Measurements from ENCODE around the gene RHEB. TPM values are rescaled to one million over a fixed set of nuclear protein-coding genes. Genes with fewer than 3 reads are reported as not detected.

The RHEB gene
- total RNA-seq, 1 donor: 77.8 TPM

DNA sequence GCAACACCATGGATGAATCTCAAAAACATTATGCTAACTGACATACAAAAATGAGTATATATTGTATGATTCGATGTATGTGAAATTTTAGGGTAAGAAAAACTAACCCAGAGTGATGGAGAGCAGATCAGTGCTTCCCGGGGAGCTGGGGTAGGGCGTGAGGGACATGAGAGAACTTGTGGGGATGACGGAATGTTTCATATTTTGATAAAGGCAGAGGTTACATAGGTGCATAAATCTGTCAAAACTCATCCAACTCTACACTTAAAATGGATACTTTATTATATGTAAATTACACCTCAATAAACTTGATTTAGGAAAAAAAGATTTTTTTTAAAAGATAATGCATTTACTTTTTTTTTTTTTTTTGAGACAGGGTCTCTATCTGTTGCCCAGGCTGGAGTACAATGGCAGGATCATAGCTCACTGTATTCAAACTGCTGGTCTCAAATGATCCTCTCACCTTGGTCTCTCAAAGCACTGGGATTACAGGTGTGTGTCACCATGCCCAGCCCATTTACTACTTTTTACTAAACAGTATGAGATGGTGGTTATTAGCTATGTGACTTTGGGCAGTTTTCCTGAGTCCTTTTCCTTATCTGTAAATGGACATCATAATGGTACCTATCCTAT is 13.7 kb downstream of the RHEB start:
- H3K36me3 ChIP-seq (ENCODE audit: insufficient read depth, low read length): no peaks in the 10 kb centered on the region
- H3K79me2 ChIP-seq (ENCODE audit: insufficient read depth, low read length): peaks cover 97% of the 10 kb centered on the region
- no peak overlapping the region for H3K4me3 ChIP-seq (ENCODE audit: insufficient read depth, low read length)
- H3K27me3 ChIP-seq (ENCODE audit: insufficient read depth, low read length): no peaks in the 10 kb centered on the region
- H3K27ac ChIP-seq (ENCODE audit: low read depth, low read length): no peak overlapping the region
- no peaks in the 10 kb centered on the region for H3K9me3 ChIP-seq (ENCODE audit: low read depth, low read length)
- H3K4me2 ChIP-seq (ENCODE audit: insufficient read depth, low read length): no peak overlapping the region
- peaks cover 24% of the 10 kb centered on the region for H3K4me1 ChIP-seq (ENCODE audit: insufficient read depth, low read length)
- DNase-seq (ENCODE audit: insufficient read length, low spot score, missing footprints): no peak
- peaks cover 72% of the 10 kb centered on the region for H4K20me1 ChIP-seq (ENCODE audit: insufficient read depth, low read length)
- H2AFZ ChIP-seq (ENCODE audit: low read length): no peak overlapping the region
- TF ChIP-seq, protein P1, sequence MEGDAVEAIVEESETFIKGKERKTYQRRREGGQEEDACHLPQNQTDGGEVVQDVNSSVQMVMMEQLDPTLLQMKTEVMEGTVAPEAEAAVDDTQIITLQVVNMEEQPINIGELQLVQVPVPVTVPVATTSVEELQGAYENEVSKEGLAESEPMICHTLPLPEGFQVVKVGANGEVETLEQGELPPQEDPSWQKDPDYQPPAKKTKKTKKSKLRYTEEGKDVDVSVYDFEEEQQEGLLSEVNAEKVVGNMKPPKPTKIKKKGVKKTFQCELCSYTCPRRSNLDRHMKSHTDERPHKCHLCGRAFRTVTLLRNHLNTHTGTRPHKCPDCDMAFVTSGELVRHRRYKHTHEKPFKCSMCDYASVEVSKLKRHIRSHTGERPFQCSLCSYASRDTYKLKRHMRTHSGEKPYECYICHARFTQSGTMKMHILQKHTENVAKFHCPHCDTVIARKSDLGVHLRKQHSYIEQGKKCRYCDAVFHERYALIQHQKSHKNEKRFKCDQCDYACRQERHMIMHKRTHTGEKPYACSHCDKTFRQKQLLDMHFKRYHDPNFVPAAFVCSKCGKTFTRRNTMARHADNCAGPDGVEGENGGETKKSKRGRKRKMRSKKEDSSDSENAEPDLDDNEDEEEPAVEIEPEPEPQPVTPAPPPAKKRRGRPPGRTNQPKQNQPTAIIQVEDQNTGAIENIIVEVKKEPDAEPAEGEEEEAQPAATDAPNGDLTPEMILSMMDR (IDR thresholded peaks at IDR 0.05; ENCODE audit: extremely low read depth, low read depth, low read length): no peak

DNA sequence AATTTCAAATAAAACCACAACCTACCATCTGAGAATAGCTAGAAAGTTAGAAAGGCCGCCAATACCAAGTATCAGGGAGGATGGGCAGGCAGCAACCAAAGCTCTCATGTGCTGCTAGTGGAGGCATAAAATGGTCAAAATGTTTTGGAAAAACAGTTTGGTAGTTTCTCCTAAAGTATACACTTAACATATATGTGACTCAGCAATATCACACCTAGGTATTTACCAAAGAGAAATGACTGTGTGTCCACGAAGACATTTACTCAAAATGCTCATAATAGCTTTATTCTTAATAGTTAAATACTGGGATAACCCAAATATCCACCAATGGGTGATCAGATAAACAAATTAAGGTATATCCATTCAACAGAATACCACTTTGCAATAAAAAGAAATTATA is 14.3 kb downstream of the RHEB start:
- H3K4me3 ChIP-seq (ENCODE audit: insufficient read depth, low read length): no peak overlapping the region
- peaks cover 97% of the 10 kb centered on the region for H3K79me2 ChIP-seq (ENCODE audit: insufficient read depth, low read length)
- no peak overlapping the region for H2AFZ ChIP-seq (ENCODE audit: low read length)
- no peak overlapping the region for H3K4me2 ChIP-seq (ENCODE audit: insufficient read depth, low read length)
- H3K27ac ChIP-seq (ENCODE audit: low read depth, low read length): no peak overlapping the region
- no peaks in the 10 kb centered on the region for H3K27me3 ChIP-seq (ENCODE audit: insufficient read depth, low read length)
- H4K20me1 ChIP-seq (ENCODE audit: insufficient read depth, low read length): peaks cover 67% of the 10 kb centered on the region
- H3K4me1 ChIP-seq (ENCODE audit: insufficient read depth, low read length): peaks cover 24% of the 10 kb centered on the region
- H3K36me3 ChIP-seq (ENCODE audit: insufficient read depth, low read length): no peaks in the 10 kb centered on the region
- TF ChIP-seq, protein P1 (IDR thresholded peaks at IDR 0.05; ENCODE audit: extremely low read depth, low read depth, low read length): no peak
- H3K9me3 ChIP-seq (ENCODE audit: low read depth, low read length): no peaks in the 10 kb centered on the region
- no peak for DNase-seq (ENCODE audit: insufficient read length, low spot score, missing footprints)

GRCh38 chr7:151504715-151505326 is 14.9 kb downstream of the RHEB start:
- H3K79me2 ChIP-seq (ENCODE audit: insufficient read depth, low read length): peaks cover 97% of the 10 kb centered on the region
- H3K36me3 ChIP-seq (ENCODE audit: insufficient read depth, low read length): no peaks in the 10 kb centered on the region
- no peak overlapping the region for H2AFZ ChIP-seq (ENCODE audit: low read length)
- H3K27ac ChIP-seq (ENCODE audit: low read depth, low read length): peak overlapping the region; percentile 38
- TF ChIP-seq, protein P1 (IDR thresholded peaks at IDR 0.05; ENCODE audit: extremely low read depth, low read depth, low read length): no peak
- DNase-seq (ENCODE audit: insufficient read length, low spot score, missing footprints): no peak
- H4K20me1 ChIP-seq (ENCODE audit: insufficient read depth, low read length): peaks cover 62% of the 10 kb centered on the region
- H3K9me3 ChIP-seq (ENCODE audit: low read depth, low read length): no peaks in the 10 kb centered on the region
- no peaks in the 10 kb centered on the region for H3K27me3 ChIP-seq (ENCODE audit: insufficient read depth, low read length)
- H3K4me1 ChIP-seq (ENCODE audit: insufficient read depth, low read length): peaks cover 24% of the 10 kb centered on the region
- H3K4me2 ChIP-seq (ENCODE audit: insufficient read depth, low read length): no peak overlapping the region
- no peak overlapping the region for H3K4me3 ChIP-seq (ENCODE audit: insufficient read depth, low read length)

- H3K79me2 ChIP-seq (ENCODE audit: insufficient read depth, low read length): peaks cover 97% of the 10 kb centered on the region
- H3K4me3 ChIP-seq (ENCODE audit: insufficient read depth, low read length): no peak overlapping the region
- H2AFZ ChIP-seq (ENCODE audit: low read length): no peak overlapping the region
- peaks cover 62% of the 10 kb centered on the region for H4K20me1 ChIP-seq (ENCODE audit: insufficient read depth, low read length)
- no peaks in the 10 kb centered on the region for H3K27me3 ChIP-seq (ENCODE audit: insufficient read depth, low read length)
- peak overlapping the region; percentile 40 for H3K27ac ChIP-seq (ENCODE audit: low read depth, low read length)
- no peaks in the 10 kb centered on the region for H3K9me3 ChIP-seq (ENCODE audit: low read depth, low read length)
- no peak for DNase-seq (ENCODE audit: insufficient read length, low spot score, missing footprints)
- peak overlapping the region; percentile 58 for H3K4me2 ChIP-seq (ENCODE audit: insufficient read depth, low read length)
- H3K4me1 ChIP-seq (ENCODE audit: insufficient read depth, low read length): peaks cover 17% of the 10 kb centered on the region
- no peaks in the 10 kb centered on the region for H3K36me3 ChIP-seq (ENCODE audit: insufficient read depth, low read length)
- TF ChIP-seq, protein P1 (IDR thresholded peaks at IDR 0.05; ENCODE audit: extremely low read depth, low read depth, low read length): no peak
Observed at GRCh38 chr7:151503902-151504714, 15.6 kb downstream of the RHEB start.

All from osteoblast (primary cell).